Measurements from ENCODE around the gene TUBGCP2. TPM values are rescaled to one million over a fixed set of nuclear protein-coding genes. Genes with fewer than 3 reads are reported as not detected.
"Not testable (repeated sequence)": the region's sequence is repeated elsewhere in the genome, so short reads cannot be mapped to it uniquely, and the experiment has no call there.

TUBGCP2 gene
- total RNA-seq, 2 experiments from 2014 or later = 43.3 to 50.2 TPM

DNA sequence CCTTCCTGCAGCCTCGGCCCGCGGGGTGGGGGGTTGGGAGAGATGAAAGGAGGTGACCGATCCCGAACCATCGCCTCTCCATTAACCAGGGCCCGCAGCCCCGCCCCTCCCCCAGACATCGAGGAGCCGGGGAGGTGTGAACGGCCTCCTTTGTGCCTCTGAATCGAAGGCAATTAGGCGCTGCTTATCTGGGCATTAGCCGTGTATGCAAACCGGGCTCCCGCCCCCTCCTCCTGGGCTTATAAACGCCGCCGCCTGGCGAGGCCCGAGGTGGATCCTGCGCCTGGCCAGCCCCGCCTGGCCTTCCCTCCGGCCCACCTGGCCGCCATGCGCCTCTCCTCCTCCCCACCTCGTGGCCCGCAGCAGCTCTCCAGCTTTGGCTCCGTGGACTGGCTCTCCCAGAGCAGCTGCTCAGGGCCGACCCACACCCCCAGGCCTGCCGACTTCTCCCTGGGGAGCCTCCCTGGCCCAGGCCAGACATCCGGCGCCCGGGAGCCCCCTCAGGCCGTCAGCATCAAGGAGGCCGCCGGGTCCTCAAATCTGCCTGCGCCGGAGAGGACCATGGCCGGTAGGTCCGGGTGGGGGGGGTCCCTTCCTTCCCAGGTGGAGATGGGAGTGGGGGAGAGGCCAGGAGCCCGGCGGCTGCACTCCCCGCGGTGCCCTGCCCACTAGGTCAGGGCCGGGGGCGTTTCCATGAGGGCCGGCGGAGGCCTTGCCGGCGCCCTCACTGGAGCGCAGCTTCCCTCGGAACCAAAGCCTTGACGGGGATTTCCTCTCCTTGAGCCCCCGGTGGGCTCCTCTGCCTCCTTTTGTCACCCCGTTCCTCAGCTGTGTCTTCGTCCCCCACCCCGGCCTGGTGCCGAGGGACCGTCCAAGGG is 70.8 kb downstream of the TUBGCP2 start, which contains the start of gene VENTX:
TSS of gene VENTX (plus strand) at position 268 of the 878 bp plus-strand sequence. CDS start at position 328, 60 bp downstream.
- DNase-seq (peak; percentile 22), ATAC-seq (no peak)
- ChIA-PET CTCF (no interaction called here), POLR2A (no interaction called here)
- H3K36me3 Mint-ChIP-seq (ENCODE audit: low read depth) = no peaks in the 10 kb centered on the region
- intact Hi-C loops (cut with DNase I, micrococcal nuclease) = loop anchor here in 1 of 2 experiments (10.0 kb wide), 1 partner anchor 453 kb away; the partner anchor contains the start of gene NKX6-2
- H3K4me3 Mint-ChIP-seq = no peak within 1 kb of the TSS
- H3K27me3 Mint-ChIP-seq = peaks cover 48% of the 10 kb centered on the region
- no peak within 1 kb of the TSS for H3K27ac Mint-ChIP-seq
- H3K4me1 Mint-ChIP-seq = peaks cover 19% of the 10 kb centered on the region
- H3K9me3 Mint-ChIP-seq (ENCODE audit: low read depth) = no peaks in the 10 kb centered on the region

DNA sequence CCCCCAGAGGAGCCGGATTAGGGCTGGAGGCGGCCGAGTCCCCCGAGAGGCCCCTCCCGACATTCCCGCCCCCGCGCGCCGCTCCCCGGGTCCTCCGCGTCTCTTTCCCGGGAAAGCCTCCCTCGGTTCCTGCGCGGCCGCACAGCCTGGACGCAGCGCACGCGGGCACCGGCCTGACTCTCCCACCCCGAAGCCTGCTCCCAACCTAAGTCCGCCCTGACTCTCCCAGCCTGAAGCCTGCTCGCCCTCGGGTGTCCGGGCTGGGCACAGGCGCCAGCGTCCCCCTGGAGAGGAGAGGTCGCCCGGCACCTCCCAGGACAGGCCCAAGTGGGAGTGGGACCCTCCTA is 71.5 kb downstream of the TUBGCP2 start:
- no peak for ATAC-seq
- Mint-ChIP-seq H3K4me1 (peaks cover 19% of the 10 kb centered on the region), H3K36me3 (ENCODE audit: low read depth) (no peaks in the 10 kb centered on the region), H3K27ac (no peak overlapping the region), H3K27me3 (peaks cover 46% of the 10 kb centered on the region), H3K9me3 (ENCODE audit: low read depth) (no peaks in the 10 kb centered on the region), H3K4me3 (no peak overlapping the region)
- no peak for DNase-seq
- CTCF ChIA-PET = no interaction called here
- POLR2A ChIA-PET = no interaction called here
- intact Hi-C loops (cut with DNase I, micrococcal nuclease) = loop anchor here in 1 of 2 experiments (10.0 kb wide), 1 partner anchor 452 kb away; the partner anchor contains the start of gene NKX6-2

DNA sequence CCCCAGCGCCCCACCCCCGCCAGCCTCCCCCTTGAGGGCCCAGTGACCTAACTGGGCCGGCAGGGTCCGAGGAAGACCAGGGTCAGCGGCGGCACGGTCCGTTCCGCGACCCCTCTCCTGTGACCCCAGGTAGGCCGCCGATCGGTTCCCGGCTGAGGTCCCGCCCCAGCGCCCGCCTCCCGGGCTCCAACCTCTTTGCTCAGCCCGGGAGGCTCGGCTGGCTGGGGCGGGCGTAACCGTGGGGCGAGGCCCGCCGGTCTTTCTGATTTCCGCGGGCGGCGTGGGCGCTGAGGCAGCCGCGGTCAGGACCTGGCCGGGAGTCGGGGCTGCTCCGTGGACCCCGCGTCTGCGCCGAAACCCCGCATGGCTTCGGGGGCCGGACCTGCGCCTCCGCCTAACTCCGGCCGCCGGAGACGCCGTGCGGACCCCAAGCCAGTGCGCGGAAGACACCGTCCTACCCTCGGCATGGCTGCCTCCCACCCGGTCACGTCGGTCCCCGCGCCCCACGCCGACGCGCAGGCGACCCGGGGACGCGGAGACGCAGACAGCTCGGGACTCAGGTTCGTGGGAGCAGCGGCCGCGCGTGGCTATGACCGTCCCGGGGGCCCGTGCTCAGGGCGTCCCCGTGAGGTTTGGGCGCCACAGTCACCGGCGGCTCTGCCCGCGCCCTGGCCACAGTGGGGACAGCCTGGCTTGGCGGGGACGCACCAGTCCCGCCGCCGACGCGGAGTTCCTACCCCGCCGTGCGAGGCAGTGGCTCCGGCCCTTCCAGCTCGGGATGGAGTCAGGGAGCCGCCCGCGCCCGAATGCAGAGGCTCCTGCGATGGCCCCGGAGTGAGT is 72.1 kb downstream of the TUBGCP2 start:
- intact Hi-C loops (cut with DNase I, micrococcal nuclease) = loop anchor here in 1 of 2 experiments (10.0 kb wide), 1 partner anchor 452 kb away; the partner anchor contains the start of gene NKX6-2
- POLR2A ChIA-PET = no interaction called here

DNA sequence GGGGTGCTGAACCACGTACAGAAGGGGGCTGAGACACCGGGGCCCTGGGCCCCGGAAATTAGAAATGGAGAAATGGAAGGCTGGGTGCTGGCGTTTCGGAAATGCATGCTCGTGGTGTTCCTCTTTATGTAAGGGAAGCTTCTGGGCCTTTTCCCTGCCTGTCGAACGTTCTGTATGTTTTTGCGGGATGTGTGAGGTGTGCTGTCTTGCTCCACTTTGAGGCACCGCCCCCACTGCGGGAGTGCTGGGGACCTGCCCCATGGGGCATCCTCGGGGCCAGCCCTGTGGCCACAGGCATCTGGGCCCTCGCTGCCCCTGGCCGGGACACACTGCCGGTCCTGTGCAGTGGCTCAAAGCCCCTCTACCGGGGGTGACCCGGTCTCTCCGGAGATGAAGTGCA is 72.7 kb downstream of the TUBGCP2 start:
- ChIA-PET CTCF (no interaction called here), POLR2A (no interaction called here)
- Mint-ChIP-seq H3K36me3 (ENCODE audit: low read depth) (no peaks in the 10 kb centered on the region), H3K4me1 (peaks cover 11% of the 10 kb centered on the region), H3K9me3 (ENCODE audit: low read depth) (no peaks in the 10 kb centered on the region), H3K27ac (no peak overlapping the region), H3K4me3 (no peak overlapping the region), H3K27me3 (peaks cover 42% of the 10 kb centered on the region)
- intact Hi-C loops (cut with DNase I, micrococcal nuclease) = loop anchor here in 1 of 2 experiments (10.0 kb wide), 1 partner anchor 451 kb away; the partner anchor contains the start of gene NKX6-2
- ATAC-seq (no peak), DNase-seq (no peak)

More for the DNA sequence above, 72.1 kb downstream of the TUBGCP2 start:
- peak; percentile 22 for DNase-seq
- CTCF ChIA-PET = no interaction called here
- Mint-ChIP-seq H3K36me3 (ENCODE audit: low read depth) (no peaks in the 10 kb centered on the region), H3K9me3 (ENCODE audit: low read depth) (no peaks in the 10 kb centered on the region), H3K27me3 (peaks cover 46% of the 10 kb centered on the region), H3K27ac (no peak overlapping the region), H3K4me1 (peaks cover 16% of the 10 kb centered on the region), H3K4me3 (no peak overlapping the region)
- no peak for ATAC-seq

DNA sequence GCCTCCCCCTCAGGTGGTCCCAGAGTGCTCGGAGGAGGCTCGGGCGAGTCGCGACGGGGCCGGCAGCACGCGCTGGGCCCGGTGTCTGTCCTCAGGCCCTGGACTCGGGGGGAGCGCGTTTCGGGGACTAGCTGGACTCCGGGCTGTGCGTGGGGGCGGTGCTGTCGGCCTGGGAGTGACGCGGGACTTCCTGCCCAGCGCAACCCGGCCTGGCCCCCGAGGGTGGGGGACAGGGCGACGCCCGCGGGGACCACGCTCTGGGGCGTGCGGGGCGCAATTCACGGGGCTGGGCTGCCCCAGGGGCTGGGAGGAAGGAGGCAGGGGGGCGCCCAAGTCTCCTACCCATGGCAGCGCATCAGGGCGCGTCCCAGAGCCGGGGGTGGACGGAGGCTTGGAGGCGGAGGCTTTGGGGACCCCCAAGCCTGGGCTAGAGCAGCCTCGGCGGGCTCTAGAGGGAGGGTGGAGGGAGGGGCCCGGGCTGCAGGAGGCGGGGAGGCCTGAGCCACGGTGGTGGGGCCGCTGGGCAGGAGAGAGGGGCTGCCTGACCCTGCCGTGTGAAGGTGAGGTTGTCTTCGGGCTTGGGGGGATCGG is 73.3 kb downstream of the TUBGCP2 start:
- peak; percentile 31 for DNase-seq
- intact Hi-C loops (cut with DNase I, micrococcal nuclease) = loop anchor here in 1 of 2 experiments (10.0 kb wide), 1 partner anchor 451 kb away; the partner anchor contains the start of gene NKX6-2
- H3K9me3 Mint-ChIP-seq (ENCODE audit: low read depth) = no peaks in the 10 kb centered on the region
- no peak overlapping the region for H3K27ac Mint-ChIP-seq
- H3K4me3 Mint-ChIP-seq = no peak overlapping the region
- H3K27me3 Mint-ChIP-seq = peaks cover 38% of the 10 kb centered on the region
- no peaks in the 10 kb centered on the region for H3K36me3 Mint-ChIP-seq (ENCODE audit: low read depth)
- POLR2A ChIA-PET = no interaction called here
- no peak for ATAC-seq
- CTCF ChIA-PET = no interaction called here
- H3K4me1 Mint-ChIP-seq = peaks cover 8% of the 10 kb centered on the region

DNA sequence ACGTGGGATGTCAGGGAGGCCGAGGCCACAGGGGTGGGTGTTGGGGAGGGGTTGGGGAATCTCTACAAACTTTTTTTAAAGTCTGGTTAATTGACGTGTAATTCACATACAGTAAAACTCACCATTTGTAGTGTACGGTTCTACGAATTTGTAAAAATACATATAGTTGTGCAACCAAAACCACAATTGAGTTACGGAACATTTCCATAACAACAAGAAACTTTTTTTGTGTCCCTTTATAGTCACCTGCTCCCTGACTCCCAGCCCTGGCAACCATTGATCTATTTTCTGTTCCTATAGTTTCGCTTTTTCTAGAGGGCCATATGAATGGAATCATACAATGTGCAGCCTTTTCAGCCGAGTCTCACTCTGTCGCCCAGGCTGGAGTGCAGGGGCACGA is 73.9 kb downstream of the TUBGCP2 start:
- CTCF ChIA-PET; H3K36me3 Mint-ChIP-seq (ENCODE audit: low read depth); DNase-seq; POLR2A ChIA-PET; ATAC-seq; H3K27ac Mint-ChIP-seq; H3K4me3 Mint-ChIP-seq; H3K9me3 Mint-ChIP-seq (ENCODE audit: low read depth); H3K4me1 Mint-ChIP-seq: not testable (repeated sequence)
- H3K27me3 Mint-ChIP-seq = peaks cover 38% of the 10 kb centered on the region
- intact Hi-C loops (cut with DNase I, micrococcal nuclease) = loop anchor here in 1 of 2 experiments (10.0 kb wide), 1 partner anchor 450 kb away; the partner anchor contains the start of gene NKX6-2

DNA sequence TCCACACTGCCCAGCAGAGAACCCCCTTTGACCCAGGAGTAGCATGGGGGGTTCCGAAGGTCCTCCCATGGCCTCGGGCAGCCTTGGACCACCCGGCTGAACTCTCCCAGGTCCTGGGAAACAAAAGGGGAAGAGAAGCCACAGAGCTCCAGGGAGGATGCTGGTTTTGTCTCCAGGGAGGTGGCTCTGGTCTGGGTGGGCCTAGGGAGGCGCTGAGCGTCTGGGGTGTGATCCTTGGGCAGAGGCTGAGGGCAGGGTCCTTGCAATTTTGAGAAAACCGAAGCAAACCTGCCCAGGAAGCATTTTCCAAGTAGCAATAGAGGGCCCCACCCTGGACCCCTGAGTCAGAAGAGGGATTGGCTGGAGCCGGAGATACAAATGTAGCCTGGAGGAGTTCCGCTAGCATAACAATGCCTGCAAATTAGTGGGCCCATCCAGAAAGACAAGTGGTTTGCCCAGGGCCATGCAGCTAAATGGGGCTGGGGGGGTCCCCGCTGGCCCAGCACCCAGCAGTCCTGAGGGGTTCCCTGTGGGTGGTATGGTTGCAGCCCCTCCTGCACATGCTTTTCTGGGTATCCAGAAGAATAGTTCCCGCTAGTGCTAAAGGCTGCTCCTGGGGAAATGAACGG is 76.6 kb downstream of the TUBGCP2 start:
- DNase-seq = no peak
- CTCF ChIA-PET = no interaction called here
- Mint-ChIP-seq H3K9me3 (ENCODE audit: low read depth) (no peaks in the 10 kb centered on the region), H3K27ac (no peak overlapping the region), H3K4me1 (peaks cover 9% of the 10 kb centered on the region), H3K27me3 (peaks cover 40% of the 10 kb centered on the region), H3K4me3 (no peak overlapping the region), H3K36me3 (ENCODE audit: low read depth) (no peaks in the 10 kb centered on the region)
- ATAC-seq = no peak
- POLR2A ChIA-PET = no interaction called here
- intact Hi-C loops (cut with DNase I, micrococcal nuclease) = loop anchor here in 1 of 2 experiments (10.0 kb wide), 1 partner anchor 447 kb away; the partner anchor contains the start of gene NKX6-2

DNA sequence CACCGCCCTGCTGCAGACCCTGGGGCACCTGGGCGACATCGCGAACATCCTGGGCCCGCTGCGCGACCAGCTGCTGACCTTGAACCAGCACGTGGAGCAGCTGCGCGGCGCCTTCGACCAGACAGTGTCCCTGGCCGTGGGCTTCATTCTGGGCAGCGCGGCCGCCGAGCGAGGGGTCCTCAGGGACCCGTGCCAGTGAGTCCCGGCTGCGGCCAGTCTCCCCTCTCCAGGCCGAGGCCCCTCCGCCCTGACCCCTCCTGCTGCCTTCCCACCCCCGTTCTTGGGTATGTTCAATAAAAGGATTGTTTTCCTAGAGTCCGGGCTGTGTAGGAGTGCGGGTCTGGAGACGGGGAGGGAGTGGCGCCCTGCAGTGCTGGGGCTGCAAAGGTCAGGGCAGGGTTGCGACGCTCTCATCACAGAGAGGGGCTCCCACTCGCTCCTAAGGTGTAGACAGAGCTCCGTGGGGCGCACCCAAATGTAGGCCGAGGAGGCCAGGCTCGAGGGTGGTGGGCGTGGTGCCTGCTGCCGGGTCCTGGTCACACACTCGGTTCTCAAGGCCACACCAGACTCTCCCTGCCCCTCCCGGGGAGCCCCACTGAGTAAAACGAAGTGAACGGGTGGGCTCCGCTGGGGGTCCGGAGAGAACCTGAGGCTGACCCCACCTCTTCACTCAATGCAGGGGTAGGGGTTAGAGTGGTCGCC is 77.3 kb downstream of the TUBGCP2 start:
- intact Hi-C loops (cut with DNase I, micrococcal nuclease) = loop anchor here in 1 of 2 experiments (10.0 kb wide), 1 partner anchor 447 kb away; the partner anchor contains the start of gene NKX6-2
- ATAC-seq = no peak
- Mint-ChIP-seq H3K36me3 (ENCODE audit: low read depth) (no peaks in the 10 kb centered on the region), H3K4me3 (no peak overlapping the region), H3K27me3 (peaks cover 47% of the 10 kb centered on the region), H3K27ac (no peak overlapping the region), H3K4me1 (peaks cover 12% of the 10 kb centered on the region), H3K9me3 (ENCODE audit: low read depth) (no peaks in the 10 kb centered on the region)
- DNase-seq = no peak
- CTCF ChIA-PET = no interaction called here
- POLR2A ChIA-PET = no interaction called here

DNA sequence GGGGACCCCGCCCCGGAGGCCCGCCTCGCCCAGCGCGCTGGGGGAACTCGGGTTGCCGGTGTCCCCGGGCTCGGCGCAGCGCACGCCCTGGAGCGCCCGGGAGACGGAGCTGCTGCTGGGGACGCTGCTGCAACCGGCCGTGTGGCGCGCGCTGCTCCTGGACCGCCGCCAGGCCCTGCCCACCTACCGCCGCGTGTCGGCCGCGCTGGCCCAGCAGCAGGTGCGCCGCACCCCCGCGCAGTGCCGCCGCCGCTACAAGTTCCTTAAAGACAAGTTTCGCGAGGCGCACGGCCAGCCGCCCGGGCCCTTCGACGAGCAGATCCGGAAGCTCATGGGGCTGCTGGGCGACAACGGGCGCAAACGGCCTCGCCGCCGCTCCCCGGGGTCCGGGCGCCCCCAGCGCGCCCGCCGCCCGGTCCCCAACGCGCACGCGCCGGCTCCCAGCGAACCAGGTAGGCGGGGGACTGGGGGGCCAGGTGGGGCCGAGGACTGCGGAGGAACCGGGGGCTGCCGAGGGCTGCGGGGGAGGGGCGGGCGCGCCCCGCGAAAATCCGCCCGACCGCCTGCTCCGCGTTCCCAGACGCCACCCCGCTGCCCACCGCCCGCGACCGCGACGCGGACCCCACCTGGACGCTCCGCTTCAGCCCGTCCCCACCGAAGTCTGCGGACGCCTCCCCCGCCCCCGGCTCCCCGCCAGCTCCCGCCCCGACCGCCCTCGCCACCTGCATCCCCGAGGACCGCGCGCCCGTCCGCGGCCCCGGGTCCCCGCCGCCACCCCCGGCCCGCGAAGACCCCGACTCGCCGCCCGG is 78.1 kb downstream of the TUBGCP2 start:
- CTCF ChIA-PET = interaction anchor here (0.7 kb wide), 1 partner anchor 126 kb away, joined by 3 read pairs; no protein-coding TSS in a partner anchor
- intact Hi-C loops (cut with DNase I, micrococcal nuclease) = loop anchor here in 1 of 2 experiments (10.0 kb wide), 1 partner anchor 446 kb away; the partner anchor contains the start of gene NKX6-2
- ATAC-seq (no peak), DNase-seq (peak; percentile 43)
- Mint-ChIP-seq H3K36me3 (ENCODE audit: low read depth) (no peaks in the 10 kb centered on the region), H3K4me1 (peaks cover 17% of the 10 kb centered on the region), H3K4me3 (no peak overlapping the region), H3K9me3 (ENCODE audit: low read depth) (no peaks in the 10 kb centered on the region), H3K27me3 (peaks cover 49% of the 10 kb centered on the region), H3K27ac (no peak overlapping the region)
- POLR2A ChIA-PET = no interaction called here

DNA sequence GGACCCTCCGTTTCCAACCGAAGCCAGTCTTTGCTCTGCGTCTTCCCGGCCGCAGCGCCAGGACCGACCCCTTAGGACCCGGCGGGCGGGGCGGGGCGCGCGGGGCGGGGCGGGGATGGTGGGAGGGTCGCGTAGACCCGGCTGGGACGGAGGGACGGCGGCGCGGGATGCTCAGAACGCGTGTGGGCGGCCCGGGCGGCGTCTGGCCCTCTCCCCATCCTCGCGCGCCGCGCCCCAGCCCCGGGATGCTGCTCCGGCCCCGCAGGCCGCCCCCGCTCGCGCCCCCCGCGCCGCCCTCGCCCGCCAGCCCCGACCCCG is 78.7 kb downstream of the TUBGCP2 start, which contains the start of gene UTF1:
TSS of gene UTF1 (plus strand) at position 174 of the 318 bp plus-strand sequence. CDS start at position 246, 72 bp downstream.
- no peaks in the 10 kb centered on the region for H3K36me3 Mint-ChIP-seq (ENCODE audit: low read depth)
- no peak within 1 kb of the TSS for H3K4me3 Mint-ChIP-seq
- DNase-seq = no peak
- peaks cover 22% of the 10 kb centered on the region for H3K4me1 Mint-ChIP-seq
- H3K27ac Mint-ChIP-seq = no peak within 1 kb of the TSS
- no peak for ATAC-seq
- intact Hi-C loops (cut with DNase I, micrococcal nuclease) = loop anchor here in 1 of 2 experiments (10.0 kb wide), 1 partner anchor 445 kb away; the partner anchor contains the start of gene NKX6-2
- no peaks in the 10 kb centered on the region for H3K9me3 Mint-ChIP-seq (ENCODE audit: low read depth)
- peaks cover 48% of the 10 kb centered on the region for H3K27me3 Mint-ChIP-seq
- POLR2A ChIA-PET = no interaction called here
- CTCF ChIA-PET = no interaction called here
